ENCODE results near the gene USP22. TPM values are rescaled to one million over a fixed set of nuclear protein-coding genes. Genes with fewer than 3 reads are reported as not detected.

Gene USP22
- total RNA-seq, 3 donors from 2014 or later, result 162 to 168 (median 168) TPM

DNA sequence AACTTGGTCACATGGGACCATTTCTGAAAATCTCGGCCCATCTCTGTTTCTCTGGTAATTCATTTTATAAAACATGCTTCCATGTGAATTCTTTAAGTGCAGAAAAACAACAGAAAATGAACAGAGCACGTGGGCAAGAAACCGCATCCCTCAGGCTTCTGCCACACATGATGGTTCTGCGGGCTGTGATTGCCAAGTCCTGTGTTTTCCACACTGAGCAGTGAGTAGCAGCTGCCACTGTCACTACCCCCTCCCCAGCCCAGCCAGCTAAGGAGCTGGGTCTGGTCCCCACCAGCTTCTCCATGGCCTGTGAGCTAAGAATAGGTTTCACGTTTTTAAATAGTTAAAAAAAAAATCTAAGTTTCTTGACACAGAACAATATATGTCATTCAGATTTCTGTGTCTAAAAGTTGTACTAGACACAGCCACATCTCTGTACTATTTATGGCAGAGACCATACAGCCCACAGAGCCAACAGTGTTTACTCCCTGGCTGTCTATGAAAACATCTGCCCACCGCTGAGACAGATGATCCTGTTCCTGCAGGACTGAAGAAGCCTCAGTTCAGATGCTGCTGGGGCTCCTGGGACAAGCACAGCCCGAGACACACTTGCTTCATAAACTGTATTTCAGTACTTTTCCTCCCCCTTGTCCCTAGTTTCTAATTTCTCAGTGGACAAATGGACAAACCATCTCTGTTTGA, 41.5 kb downstream of the USP22 start:
- H3K4me1 ChIP-seq (ENCODE audit: low read depth), result no peaks in the 10 kb centered on the region
- TF ChIP-seq, protein P1, sequence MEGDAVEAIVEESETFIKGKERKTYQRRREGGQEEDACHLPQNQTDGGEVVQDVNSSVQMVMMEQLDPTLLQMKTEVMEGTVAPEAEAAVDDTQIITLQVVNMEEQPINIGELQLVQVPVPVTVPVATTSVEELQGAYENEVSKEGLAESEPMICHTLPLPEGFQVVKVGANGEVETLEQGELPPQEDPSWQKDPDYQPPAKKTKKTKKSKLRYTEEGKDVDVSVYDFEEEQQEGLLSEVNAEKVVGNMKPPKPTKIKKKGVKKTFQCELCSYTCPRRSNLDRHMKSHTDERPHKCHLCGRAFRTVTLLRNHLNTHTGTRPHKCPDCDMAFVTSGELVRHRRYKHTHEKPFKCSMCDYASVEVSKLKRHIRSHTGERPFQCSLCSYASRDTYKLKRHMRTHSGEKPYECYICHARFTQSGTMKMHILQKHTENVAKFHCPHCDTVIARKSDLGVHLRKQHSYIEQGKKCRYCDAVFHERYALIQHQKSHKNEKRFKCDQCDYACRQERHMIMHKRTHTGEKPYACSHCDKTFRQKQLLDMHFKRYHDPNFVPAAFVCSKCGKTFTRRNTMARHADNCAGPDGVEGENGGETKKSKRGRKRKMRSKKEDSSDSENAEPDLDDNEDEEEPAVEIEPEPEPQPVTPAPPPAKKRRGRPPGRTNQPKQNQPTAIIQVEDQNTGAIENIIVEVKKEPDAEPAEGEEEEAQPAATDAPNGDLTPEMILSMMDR (IDR thresholded peaks at IDR 0.05), result no peak
- ATAC-seq, result no peak
- peaks cover 12% of the 10 kb centered on the region for H3K36me3 ChIP-seq (ENCODE audit: low read depth)
- no peak for DNase-seq
- intact Hi-C loops (cut with DNase I, micrococcal nuclease), result no loop called here
- H3K4me3 ChIP-seq, result no peak overlapping the region
- H3K9me3 ChIP-seq, result no peaks in the 10 kb centered on the region

GRCh38 chr17:20999841-21000532, 42.8 kb downstream of the USP22 start:
- no peak for DNase-seq

GRCh38 chr17:20999044-20999573, 43.7 kb downstream of the USP22 start:
- TF ChIP-seq, protein P1 (IDR thresholded peaks at IDR 0.05), result no peak
- Histone ChIP-seq H3K9me3 (no peaks in the 10 kb centered on the region), H3K36me3 (ENCODE audit: low read depth) (peaks cover 4% of the 10 kb centered on the region), H3K4me3 (no peak overlapping the region), H3K4me1 (ENCODE audit: low read depth) (no peaks in the 10 kb centered on the region)
- DNase-seq (no peak), ATAC-seq (no peak)
- intact Hi-C loops (cut with DNase I, micrococcal nuclease), result no loop called here

More at GRCh38 chr17:20999841-21000532, 42.8 kb downstream of the USP22 start:
- peaks cover 8% of the 10 kb centered on the region for H3K36me3 ChIP-seq (ENCODE audit: low read depth)
- ATAC-seq, result no peak
- H3K4me3 ChIP-seq, result no peak overlapping the region
- H3K9me3 ChIP-seq, result no peaks in the 10 kb centered on the region
- intact Hi-C loops (cut with DNase I, micrococcal nuclease), result no loop called here
- TF ChIP-seq, protein P1 (IDR thresholded peaks at IDR 0.05), result no peak
- no peaks in the 10 kb centered on the region for H3K4me1 ChIP-seq (ENCODE audit: low read depth)

DNA sequence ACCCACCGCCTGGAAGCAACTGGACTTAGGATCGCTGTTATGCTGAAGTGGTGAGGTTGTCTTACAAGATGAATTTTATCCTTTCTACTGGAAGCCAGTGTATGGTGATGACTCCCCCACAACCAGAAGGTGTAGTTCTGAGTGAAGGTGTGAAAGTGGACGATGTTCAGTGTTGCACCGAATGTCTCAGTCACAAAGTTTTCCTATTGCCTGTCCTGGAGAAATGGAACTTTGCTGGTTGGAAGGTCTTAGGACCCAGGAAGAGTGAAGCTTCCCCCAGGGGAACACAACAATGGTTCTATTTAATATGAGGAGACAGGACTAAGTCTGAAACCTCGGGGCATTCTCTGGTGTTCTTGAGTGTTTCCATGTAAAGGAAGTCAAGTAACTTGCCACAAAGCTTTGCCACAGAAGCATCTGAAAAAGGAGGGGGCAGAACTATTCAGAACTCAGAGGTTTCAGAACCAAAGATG, 44.2 kb downstream of the USP22 start:
- TF ChIP-seq, protein P1 (IDR thresholded peaks at IDR 0.05), result no peak
- Histone ChIP-seq H3K4me3 (no peak overlapping the region), H3K36me3 (ENCODE audit: low read depth) (peaks cover 4% of the 10 kb centered on the region), H3K9me3 (no peaks in the 10 kb centered on the region), H3K4me1 (ENCODE audit: low read depth) (no peaks in the 10 kb centered on the region)
- no peak for ATAC-seq
- intact Hi-C loops (cut with DNase I, micrococcal nuclease), result no loop called here
- no peak for DNase-seq

DNA sequence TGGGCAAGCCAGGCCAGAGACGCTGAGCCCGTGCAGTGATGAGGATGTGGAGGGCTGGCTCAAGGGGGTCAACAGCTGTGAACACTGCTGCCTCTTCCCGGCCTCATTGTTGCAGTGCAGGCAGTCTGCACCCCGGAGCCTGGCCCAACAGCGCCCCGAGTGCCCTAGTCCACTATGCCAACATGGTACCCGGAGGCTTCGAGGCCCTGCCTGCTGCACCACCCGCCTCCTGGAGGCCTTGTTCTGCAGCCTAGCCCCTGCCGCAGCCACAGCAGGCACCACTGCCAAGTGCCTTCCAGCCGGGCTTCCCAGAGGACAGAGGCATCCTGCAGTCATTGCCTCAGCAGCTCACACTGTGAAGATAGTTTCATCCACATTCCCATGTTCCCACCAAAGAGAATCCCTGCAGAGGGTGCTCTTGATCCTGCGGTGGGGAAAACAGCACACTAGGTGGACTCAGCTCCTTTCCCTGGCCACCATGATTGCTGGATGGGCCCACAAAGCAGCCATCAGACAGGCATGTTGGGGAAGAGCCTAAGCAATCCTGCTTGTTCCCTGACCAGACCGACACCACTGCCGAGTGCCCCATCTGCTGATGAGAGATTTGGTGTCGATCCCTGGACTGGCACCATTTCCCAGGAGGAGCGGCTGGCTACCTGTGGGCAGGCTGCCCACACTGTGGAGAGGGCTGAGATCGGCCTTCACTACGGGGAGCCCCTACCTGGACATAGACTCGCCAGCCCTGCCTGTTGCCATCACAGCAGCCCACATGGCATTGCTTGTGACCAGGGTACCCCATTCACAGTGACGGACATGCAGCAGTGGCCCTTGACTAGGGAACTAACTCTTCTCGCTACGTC, 44.9 kb downstream of the USP22 start:
- Histone ChIP-seq H3K4me3 (no peak overlapping the region), H3K9me3 (no peaks in the 10 kb centered on the region), H3K36me3 (ENCODE audit: low read depth) (peaks cover 4% of the 10 kb centered on the region), H3K4me1 (ENCODE audit: low read depth) (peaks cover 2% of the 10 kb centered on the region)
- ATAC-seq (no peak), DNase-seq (no peak)
- intact Hi-C loops (cut with DNase I, micrococcal nuclease), result no loop called here
- TF ChIP-seq, protein P1 (IDR thresholded peaks at IDR 0.05), result no peak
